GM12872 (cell line): ENCODE results near the gene CNTNAP2.

Source experiments
- TF ChIP-seq, protein P1 (sequence below): IDR thresholded peaks from 3 replicates; pipeline ENCODE4 v1.5.1; 2011; ENCODE audit warnings: low read depth, mild to moderate bottlenecking, low read length, moderate library complexity; ENCODE audit not compliant: insufficient read depth

CNTNAP2 gene

DNA sequence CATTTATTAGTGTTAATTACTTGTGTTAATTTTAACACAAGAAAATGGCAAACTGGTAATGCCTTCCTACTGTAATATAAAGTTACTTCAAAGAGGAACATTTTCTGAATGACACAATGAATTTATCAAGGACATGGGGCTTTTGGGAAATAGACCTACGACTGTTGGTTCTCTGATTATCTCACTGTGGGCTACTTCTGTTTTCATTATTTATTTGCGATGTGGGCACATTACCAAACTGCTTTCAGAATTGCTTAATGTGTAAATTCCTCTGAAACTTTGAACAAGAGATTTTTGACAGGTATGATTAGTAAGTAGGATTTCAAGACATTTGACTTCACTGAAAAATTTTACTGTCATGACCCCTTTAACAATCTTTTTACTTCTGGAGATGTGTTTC lies 535.6 kb downstream of the CNTNAP2 start:
- TF ChIP-seq, protein P1, sequence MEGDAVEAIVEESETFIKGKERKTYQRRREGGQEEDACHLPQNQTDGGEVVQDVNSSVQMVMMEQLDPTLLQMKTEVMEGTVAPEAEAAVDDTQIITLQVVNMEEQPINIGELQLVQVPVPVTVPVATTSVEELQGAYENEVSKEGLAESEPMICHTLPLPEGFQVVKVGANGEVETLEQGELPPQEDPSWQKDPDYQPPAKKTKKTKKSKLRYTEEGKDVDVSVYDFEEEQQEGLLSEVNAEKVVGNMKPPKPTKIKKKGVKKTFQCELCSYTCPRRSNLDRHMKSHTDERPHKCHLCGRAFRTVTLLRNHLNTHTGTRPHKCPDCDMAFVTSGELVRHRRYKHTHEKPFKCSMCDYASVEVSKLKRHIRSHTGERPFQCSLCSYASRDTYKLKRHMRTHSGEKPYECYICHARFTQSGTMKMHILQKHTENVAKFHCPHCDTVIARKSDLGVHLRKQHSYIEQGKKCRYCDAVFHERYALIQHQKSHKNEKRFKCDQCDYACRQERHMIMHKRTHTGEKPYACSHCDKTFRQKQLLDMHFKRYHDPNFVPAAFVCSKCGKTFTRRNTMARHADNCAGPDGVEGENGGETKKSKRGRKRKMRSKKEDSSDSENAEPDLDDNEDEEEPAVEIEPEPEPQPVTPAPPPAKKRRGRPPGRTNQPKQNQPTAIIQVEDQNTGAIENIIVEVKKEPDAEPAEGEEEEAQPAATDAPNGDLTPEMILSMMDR: no peak

DNA sequence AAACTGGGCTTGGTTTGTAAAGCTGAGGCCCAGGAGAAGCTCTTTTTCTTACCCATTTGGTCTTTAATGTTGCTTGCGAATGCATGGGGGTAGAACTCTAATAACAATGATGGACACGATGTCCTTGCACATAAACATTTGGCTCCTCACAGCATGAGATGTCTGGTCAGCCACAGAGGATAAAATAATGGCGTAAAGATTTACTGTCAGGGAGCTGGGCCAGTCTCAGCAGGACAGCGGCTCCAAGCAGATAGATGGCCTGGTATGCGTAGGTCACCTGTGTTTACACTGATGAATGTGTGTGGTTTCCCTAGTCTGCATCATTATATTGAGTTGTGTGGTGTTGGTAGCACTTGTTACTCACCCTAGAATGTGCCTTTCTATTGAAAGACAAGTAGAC lies 537.4 kb downstream of the CNTNAP2 start:
- TF ChIP-seq, protein P1: no peak

GRCh38 chr7:146655928-146656797 lies 539.6 kb downstream of the CNTNAP2 start:
- TF ChIP-seq, protein P1: no peak

- TF ChIP-seq, protein P1: no peak
Observed at GRCh38 chr7:146656988-146657387, 540.4 kb downstream of the CNTNAP2 start.

DNA sequence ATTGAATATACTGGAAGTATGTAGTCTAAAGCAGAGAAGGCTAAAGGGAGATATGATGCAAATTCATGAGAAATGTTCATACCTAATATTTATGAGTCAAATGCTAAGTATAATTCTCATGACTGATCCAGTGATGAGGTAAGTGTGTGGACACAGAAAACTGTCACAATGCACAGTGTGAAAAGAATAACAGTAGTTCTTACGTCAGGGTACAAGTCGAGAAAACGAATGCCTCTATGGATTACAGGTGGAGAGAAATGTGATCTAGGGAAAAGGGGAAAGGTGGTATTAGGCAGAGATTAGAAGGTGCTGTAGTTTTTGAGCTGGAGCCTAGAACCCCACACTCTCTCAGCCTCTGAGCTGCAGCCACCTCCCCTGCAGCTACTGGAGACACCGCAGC lies 542.0 kb downstream of the CNTNAP2 start:
- TF ChIP-seq, protein P1: no peak

GRCh38 chr7:146659732-146660131 lies 543.1 kb downstream of the CNTNAP2 start:
- TF ChIP-seq, protein P1: no peak

GRCh38 chr7:146660839-146661238 lies 544.2 kb downstream of the CNTNAP2 start:
- TF ChIP-seq, protein P1: no peak
